SU-DHL-6 (cell line): ENCODE results near the gene MELK.

Source experiments
- EZH2phosphoT487 ChIP-seq: fragments of 200-600 bp; sonication (generic), shearing (Covaris generic); conservative IDR thresholded peaks from 2 replicates; pipeline ENCODE4 v1.6.1; 2018; ENCODE audit warnings: mild to moderate bottlenecking, antibody characterized with exemption, low read length, moderate library complexity, mixed read lengths
- TF ChIP-seq, protein P1 (sequence below): fragments of 200-600 bp; sonication (generic); IDR thresholded peaks from one replicate; pipeline ENCODE4 v1.5.1; 2017; ENCODE audit warnings: antibody characterized with exemption, mild to moderate bottlenecking, low read length, moderate library complexity; ENCODE audit not compliant: insufficient read depth, poor library complexity, severe bottlenecking

DNA sequence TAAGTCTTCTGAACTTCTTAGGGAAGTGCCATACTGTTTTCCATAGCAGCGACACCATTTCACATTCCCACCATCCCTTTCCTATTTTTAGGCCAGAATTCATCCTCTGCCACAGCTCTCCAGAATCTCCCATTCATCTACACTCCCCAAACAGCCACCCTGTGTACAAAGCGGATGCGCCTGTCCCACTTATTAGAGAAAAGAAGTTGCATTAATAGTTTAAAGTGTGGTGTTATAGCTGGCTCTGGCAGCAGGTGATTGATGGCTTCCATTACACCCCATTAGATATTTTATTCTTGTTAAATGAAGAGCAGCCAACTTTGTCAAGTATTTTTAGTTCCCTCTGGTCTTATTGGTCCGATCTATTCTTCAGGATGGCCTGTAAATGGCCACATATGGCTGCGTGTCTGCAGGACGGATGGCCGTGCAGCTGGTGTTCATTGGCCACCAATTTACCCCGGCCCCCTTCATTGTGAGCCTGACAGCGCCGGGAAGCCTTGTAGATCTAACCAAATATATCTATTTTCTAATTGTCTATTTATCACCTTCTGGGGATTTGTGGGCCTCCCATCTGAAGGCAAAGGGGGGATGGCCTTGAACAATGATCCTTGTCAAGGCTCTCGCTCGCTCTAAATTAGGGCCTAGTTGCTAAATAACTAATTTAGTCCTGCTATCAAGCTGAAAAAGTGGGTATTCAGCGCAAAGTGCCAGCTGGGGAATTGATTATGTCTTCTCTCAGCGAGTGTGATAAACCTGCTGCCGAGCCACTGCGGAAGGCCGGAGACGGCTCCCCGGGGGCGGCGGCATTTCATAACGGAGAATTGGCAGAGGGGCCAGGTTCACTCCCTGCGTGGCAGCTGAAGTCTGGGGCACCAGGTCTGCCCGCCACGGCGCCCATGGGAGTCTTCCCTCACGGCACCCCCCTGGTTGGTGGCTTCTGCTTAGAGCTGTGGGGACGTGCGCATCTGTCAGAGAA lies 141.1 kb downstream of the MELK start:
- TF ChIP-seq, protein P1, sequence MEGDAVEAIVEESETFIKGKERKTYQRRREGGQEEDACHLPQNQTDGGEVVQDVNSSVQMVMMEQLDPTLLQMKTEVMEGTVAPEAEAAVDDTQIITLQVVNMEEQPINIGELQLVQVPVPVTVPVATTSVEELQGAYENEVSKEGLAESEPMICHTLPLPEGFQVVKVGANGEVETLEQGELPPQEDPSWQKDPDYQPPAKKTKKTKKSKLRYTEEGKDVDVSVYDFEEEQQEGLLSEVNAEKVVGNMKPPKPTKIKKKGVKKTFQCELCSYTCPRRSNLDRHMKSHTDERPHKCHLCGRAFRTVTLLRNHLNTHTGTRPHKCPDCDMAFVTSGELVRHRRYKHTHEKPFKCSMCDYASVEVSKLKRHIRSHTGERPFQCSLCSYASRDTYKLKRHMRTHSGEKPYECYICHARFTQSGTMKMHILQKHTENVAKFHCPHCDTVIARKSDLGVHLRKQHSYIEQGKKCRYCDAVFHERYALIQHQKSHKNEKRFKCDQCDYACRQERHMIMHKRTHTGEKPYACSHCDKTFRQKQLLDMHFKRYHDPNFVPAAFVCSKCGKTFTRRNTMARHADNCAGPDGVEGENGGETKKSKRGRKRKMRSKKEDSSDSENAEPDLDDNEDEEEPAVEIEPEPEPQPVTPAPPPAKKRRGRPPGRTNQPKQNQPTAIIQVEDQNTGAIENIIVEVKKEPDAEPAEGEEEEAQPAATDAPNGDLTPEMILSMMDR, result no peak
- no peak for TF ChIP-seq EZH2phosphoT487
